HPDE6-E6E7 (cell line): Measurements from ENCODE around the gene PDLIM5.
A peak's percentile ranks its signal among the peaks of the same experiment; 100 is the strongest.

Experiments
- DNase-seq: peaks from one replicate; pipeline ENCODE4 v3.0.0; 2011; ENCODE audit warnings: missing footprints; ENCODE audit errors: extremely low spot score

The PDLIM5 gene

GRCh38 chr4:94428884-94429283 lies 22.9 kb upstream of the PDLIM5 start:
- DNase-seq: no peak

DNA sequence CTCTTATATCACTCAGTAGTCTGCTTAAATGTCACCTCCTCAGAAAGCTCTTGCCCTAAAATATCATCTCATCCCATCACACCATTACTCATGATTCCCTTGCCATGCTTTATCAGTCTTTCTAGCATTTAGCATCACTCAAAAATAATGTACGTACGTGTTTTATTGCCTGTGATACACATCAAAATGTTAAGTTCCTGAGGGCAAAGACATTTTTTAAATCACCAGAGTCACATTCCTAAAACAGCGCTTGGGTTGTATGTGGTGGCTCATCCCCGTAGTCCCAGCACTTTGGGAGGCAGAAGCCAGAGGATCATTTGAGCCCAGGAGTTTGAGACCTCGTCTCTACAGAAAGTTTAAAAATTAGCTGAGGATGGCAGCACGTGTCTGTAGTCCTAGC lies 21.3 kb upstream of the PDLIM5 start:
- no peak for DNase-seq

DNA sequence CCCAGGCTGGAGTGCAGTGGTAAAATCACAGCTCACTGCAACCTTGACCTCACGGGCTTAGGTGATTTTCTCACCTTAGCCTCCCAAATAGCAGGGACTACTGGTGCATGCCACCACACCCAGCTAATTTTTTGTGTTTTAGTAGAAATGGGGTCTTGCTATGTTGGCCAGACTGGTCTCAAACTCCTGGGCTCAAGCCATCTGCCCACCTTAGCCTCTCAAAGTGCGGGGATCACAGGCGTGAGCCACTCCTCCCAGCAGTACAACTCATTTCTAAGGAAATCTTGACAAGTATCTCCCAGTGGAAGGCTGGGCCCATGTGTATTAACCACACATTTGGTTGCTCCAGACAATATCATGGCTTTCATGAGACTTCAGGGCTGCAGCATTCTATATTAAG lies 20.4 kb upstream of the PDLIM5 start:
- DNase-seq: no peak

GRCh38 chr4:94434505-94434904 lies 17.2 kb upstream of the PDLIM5 start:
- DNase-seq: no peak

GRCh38 chr4:94435874-94436273 lies 15.9 kb upstream of the PDLIM5 start:
- no peak for DNase-seq

DNA sequence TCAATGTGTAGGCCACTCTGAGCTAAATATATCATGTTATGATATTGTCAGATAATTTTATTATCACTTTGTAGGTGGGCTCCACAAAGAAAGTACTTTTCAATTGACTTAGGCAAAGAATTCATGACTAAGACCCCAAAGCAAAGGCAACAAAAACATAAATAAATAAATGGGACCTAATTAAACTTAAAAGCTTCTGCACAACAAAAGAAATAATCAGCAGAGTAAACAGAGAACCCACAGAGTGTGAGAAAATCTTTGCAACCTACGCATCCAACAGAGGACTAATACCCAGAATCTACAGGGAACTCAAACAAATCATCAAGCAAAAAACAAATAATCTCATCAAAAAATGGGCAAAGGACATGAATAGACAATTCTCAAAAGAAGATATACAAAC lies 15.2 kb upstream of the PDLIM5 start:
- no peak for DNase-seq

- DNase-seq: no peak
These were observed 12.1 kb upstream of the PDLIM5 start for GRCh38 chr4:94439606-94440005.

GRCh38 chr4:94441838-94442237 lies 9.9 kb upstream of the PDLIM5 start:
- DNase-seq: no peak

- DNase-seq: no peak
These were observed 9.5 kb upstream of the PDLIM5 start for GRCh38 chr4:94442251-94442650.

DNA sequence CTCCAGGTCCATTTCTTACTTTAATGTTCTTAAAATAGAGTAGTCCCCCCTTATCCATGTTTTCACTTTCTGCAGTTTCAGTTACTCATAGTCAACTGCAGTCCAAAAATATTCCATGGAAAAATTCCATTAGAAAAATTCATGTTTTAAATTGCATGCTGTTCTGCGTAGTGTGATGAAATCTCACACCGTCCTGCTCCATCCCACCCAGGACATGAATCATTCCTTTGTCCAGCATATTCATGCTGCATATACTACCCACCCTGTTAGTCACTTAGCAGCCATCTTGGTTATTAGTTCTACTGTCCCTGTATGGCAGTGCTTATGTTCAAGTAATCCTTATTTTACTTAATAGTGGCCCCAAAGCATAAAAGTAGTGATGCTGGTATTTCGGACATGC lies 5.4 kb upstream of the PDLIM5 start:
- no peak for DNase-seq

- no peak for DNase-seq
These were observed 3.9 kb upstream of the PDLIM5 start for GRCh38 chr4:94447754-94448411.

- DNase-seq: no peak
These were observed 2.8 kb upstream of the PDLIM5 start for GRCh38 chr4:94448815-94449375.

DNA sequence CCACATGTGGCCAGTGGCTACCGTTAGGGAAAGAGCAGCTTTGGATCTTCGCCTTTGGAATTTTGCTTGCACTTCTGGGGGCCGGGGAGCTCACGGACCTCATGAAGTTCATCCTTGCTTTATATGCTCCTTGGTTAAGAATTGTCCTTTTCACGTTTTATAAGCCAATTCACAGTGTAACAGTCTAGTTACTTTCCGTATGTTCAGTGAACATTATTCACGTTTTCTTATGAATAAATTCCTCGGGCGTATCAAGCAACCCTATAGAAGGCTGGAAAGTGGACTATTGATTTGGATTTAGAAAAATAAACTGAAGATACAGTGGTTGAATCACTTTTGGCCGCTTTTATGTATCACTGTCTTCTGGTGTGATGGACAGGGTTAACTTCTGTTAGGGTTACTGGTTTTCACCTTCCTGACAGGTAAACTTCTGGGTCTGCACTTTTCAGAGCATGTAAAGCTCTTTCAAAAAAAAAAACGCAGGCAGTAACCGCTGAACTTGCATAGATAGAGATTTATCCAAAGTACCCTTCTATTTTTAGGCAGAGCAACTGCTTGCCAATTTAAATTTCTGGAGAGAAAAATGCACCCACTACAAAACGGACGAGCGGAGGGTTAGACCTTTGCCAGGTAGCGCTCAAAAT lies 569 bp upstream of the PDLIM5 start:
- DNase-seq: no peak

- DNase-seq: peak; percentile 20
These were observed 982 bp downstream of the PDLIM5 start for GRCh38 chr4:94452476-94453371.

- no peak for DNase-seq
These were observed 1.7 kb downstream of the PDLIM5 start for GRCh38 chr4:94453391-94453963.

DNA sequence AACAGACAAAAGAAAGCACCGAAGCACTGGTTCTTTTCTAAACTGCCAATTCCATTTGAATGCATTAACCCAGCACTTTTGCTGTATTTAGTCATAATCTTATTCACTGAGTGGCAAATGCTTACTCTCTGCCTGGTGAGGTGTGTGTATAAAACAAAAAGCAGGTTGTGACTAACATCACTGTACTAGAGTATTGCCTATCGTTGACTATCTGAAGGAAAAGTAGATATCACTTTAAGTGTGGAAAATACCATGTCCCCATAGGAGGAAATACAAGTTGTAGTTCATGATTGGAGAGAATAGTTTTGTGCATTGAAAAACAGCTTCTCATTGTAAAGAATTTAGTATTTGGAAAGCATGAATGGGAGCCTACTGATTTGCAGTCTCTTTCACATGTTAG lies 2.7 kb downstream of the PDLIM5 start:
- no peak for DNase-seq

GRCh38 chr4:94455081-94455480 lies 3.3 kb downstream of the PDLIM5 start:
- DNase-seq: no peak

DNA sequence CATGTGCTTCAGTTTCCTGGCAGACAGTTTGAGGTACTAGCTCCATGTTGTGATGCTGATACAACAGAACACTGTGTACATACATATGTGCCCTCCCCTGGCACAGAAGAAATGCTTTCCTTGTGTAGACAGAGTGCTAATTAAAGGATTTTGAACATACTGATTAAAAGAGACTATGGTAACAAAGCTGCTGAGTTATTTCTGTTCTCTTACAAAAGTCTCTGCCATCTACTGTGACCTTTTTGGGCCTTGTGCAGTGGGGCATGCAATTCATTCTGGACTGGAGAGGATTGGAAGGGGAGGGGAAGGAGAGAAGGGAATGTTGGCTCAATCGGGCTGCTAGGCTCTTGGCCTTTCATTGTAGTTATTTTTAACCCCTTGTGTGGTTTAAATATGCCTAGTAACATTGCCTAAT lies 6.0 kb downstream of the PDLIM5 start:
- no peak for DNase-seq

DNA sequence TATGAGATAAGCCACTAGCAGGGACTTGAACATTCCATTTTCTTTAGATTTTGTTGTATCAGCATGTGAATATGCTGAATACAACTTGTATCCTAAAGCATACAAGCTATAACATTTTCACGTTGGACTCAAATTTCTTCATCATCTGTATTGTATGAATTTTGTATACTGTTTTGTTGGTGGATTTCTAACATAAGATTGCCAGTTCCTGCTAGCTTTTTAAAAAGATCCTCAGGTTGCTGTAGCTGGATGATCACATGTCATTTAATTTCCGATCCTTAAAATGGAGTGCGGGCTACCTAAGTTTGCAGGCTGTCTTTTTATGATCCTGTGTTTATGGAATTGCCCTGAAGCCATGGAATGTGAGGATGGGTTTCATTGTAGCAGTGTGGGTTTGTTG lies 6.9 kb downstream of the PDLIM5 start:
- DNase-seq: no peak

- DNase-seq: no peak
These were observed 7.9 kb downstream of the PDLIM5 start for GRCh38 chr4:94459462-94460161.

DNA sequence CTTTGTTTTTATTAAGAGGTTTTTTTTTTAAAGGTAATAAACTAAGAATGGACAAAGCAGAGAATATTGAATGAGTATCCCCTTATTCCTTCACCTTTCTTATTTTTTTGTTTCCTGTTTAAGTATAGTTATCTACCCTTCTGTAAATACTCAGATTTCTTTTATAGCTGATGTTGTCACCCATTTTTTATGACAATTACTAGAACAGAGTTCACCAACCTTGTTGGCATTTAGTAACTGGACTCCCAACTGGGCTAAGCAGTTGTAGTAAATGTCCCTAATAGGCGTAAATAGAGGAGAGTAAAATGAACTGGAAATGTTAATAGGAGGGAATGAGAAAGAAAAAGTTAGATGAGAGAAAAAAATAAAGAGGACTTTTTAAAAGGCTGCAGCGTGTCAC lies 9.8 kb downstream of the PDLIM5 start:
- no peak for DNase-seq
